GM18520 (cell line): ENCODE results near the gene CD40.

ENCODE experiments used
- ATAC-seq: cut with Tn5 transposase; IDR thresholded peaks from one replicate; pipeline ENCODE4 v1.9.1; 2021; ENCODE audit not compliant: unreplicated experiment

The CD40 gene

GRCh38 chr20:46122516-46123481 is 4.7 kb downstream of the CD40 start:
- ATAC-seq = no peak

- no peak for ATAC-seq
Measured at GRCh38 chr20:46123482-46124245, 5.5 kb downstream of the CD40 start.

GRCh38 chr20:46126440-46127056 is 8.4 kb downstream of the CD40 start:
- ATAC-seq = no peak

GRCh38 chr20:46127396-46128010 is 9.4 kb downstream of the CD40 start:
- ATAC-seq = no peak

GRCh38 chr20:46128310-46129151 is 10.4 kb downstream of the CD40 start:
- ATAC-seq = no peak

GRCh38 chr20:46129955-46130481 is 11.9 kb downstream of the CD40 start:
- no peak for ATAC-seq

GRCh38 chr20:46130534-46130933 is 12.4 kb downstream of the CD40 start:
- no peak for ATAC-seq

GRCh38 chr20:46131396-46131795 is 13.3 kb downstream of the CD40 start:
- no peak for ATAC-seq

- ATAC-seq = no peak
Measured at GRCh38 chr20:46132705-46133120, 14.6 kb downstream of the CD40 start.

GRCh38 chr20:46133886-46134654 is 16.0 kb downstream of the CD40 start:
- no peak for ATAC-seq

GRCh38 chr20:46134716-46135115 is 16.6 kb downstream of the CD40 start:
- ATAC-seq = no peak

GRCh38 chr20:46135856-46136633 is 17.9 kb downstream of the CD40 start:
- no peak for ATAC-seq

GRCh38 chr20:46137816-46138215 is 19.7 kb downstream of the CD40 start:
- no peak for ATAC-seq

- no peak for ATAC-seq
Measured at GRCh38 chr20:46139266-46139889, 21.3 kb downstream of the CD40 start.

- ATAC-seq = no peak
Measured at GRCh38 chr20:46139908-46140482, 21.9 kb downstream of the CD40 start.

- ATAC-seq = no peak
Measured at GRCh38 chr20:46142124-46142523, 24.0 kb downstream of the CD40 start.

GRCh38 chr20:46144432-46145025 is 26.4 kb downstream of the CD40 start:
- no peak for ATAC-seq
